HCT116 (cell line): ENCODE results near the gene NRCAM. TPM values are rescaled to one million over a fixed set of nuclear protein-coding genes. Genes with fewer than 3 reads are reported as not detected.

ENCODE experiments used
- ATAC-seq: fragments of 200-7000 bp; cut with Tn5 transposase; 2 replicates; pipeline ENCODE4 v1.9.1; 2020; ENCODE audit warnings: mild to moderate bottlenecking, moderate library complexity
- BruUV-seq: library from RNA; stranded (reverse); fragments of 400-500 nt; replicated peaks from 2 replicates; lab custom pipeline; 2021; lab: Mats Ljungman, UMichigan
- CTCF ChIA-PET: fragments of 300-600 bp; sonication (Branson Sonifier 250); formaldehyde crosslinking; loops from one replicate; lab custom pipeline; 2021; ENCODE audit warnings: antibody characterized with exemption; lab: Charles Lee
- POLR2A ChIA-PET: fragments of 300-600, 350-600 bp; sonication (Branson Sonifier 250); formaldehyde crosslinking; loops from one replicate; lab custom pipeline; 2021; ENCODE audit warnings: antibody characterized with exemption; lab: Charles Lee
- RAD21 ChIA-PET, 2 experiments: fragments of 300-600 bp; sonication (Branson Sonifier 250); formaldehyde crosslinking; loops; one replicate each; lab custom pipeline; 2023; ENCODE audit warnings: low total read pairs in 2 of 2; ENCODE audit not compliant: uncharacterized antibody in 2 of 2, unreplicated experiment in 2 of 2, low non-redundant PET in 1 of 2; lab: Charles Lee
- DNase-seq: peaks from one replicate; pipeline ENCODE4 v3.0.0-alpha.2; 2010; ENCODE audit warnings: low read depth, low spot score
- H2AFZ ChIP-seq: fragments of 200-600 bp; shearing (Covaris generic), sonication (generic); 2 replicates; pipeline ENCODE4 v1.6.1; 2017; ENCODE audit warnings: low read depth, mixed run types, mixed read lengths, antibody characterized with exemption, low read length; ENCODE audit not compliant: poor library complexity, severe bottlenecking
- H3K27ac ChIP-seq: 2 replicates; pipeline ENCODE4 v1.5.1; 2012; ENCODE audit warnings: low read depth, low read length
- H3K27me3 ChIP-seq: fragments of 200-600 bp; sonication (generic); 2 replicates; pipeline ENCODE4 v1.6.1; 2016; ENCODE audit warnings: mixed run types, low read length, mixed read lengths; ENCODE audit not compliant: insufficient read depth
- H3K36me3 ChIP-seq, 2 experiments: fragments of 200-500 bp in 1 of 2; fragments of 200-600 bp in 1 of 2; sonication (Bioruptor generic) in 1 of 2; sonication (generic) in 1 of 2; 2 replicates each; pipeline versions ENCODE4 v1.5.1 to v1.6.1; 2014 to 2016; ENCODE audit warnings: low read length in 2 of 2, inconsistent platforms in 1 of 2, mixed read lengths in 1 of 2, mixed run types in 1 of 2; ENCODE audit not compliant: insufficient read depth in 2 of 2, control insufficient read depth in 1 of 2
- H3K4me1 ChIP-seq, 2 experiments: fragments of 200-600 bp in 1 of 2; sonication (generic) in 1 of 2; 2 replicates each; pipeline versions ENCODE4 v1.5.1 to v1.6.1; 2012 to 2017; ENCODE audit warnings: low read length in 2 of 2, inconsistent platforms in 1 of 2, mild to moderate bottlenecking in 1 of 2, mixed read lengths in 1 of 2, mixed run types in 1 of 2, moderate library complexity in 1 of 2; ENCODE audit not compliant: insufficient read depth in 2 of 2, control insufficient read depth in 1 of 2
- H3K4me2 ChIP-seq: fragments of 200-600 bp; sonication (generic); 2 replicates; pipeline ENCODE4 v1.6.1; 2017; ENCODE audit warnings: mixed run types, low read length, mixed read lengths
- H3K4me3 ChIP-seq, 2 experiments: fragments of 200-600 bp in 1 of 2; sonication (generic) in 1 of 2; replicated peaks in 1 of 2; 2 replicates each; pipeline ENCODE4 v1.5.1; 2011 to 2016; ENCODE audit warnings: low read length in 2 of 2, control low read depth in 1 of 2, low read depth in 1 of 2, mild to moderate bottlenecking in 1 of 2, mixed read lengths in 1 of 2, mixed run types in 1 of 2
- H3K79me2 ChIP-seq: fragments of 200-600 bp; sonication (generic); 2 replicates; pipeline ENCODE4 v1.6.1; 2017; ENCODE audit warnings: mild to moderate bottlenecking, mixed run types, low read length, moderate library complexity, mixed read lengths; ENCODE audit not compliant: insufficient read depth
- H3K9ac ChIP-seq: fragments of 200-600 bp; sonication (generic); 2 replicates; pipeline ENCODE4 v1.6.1; 2016; ENCODE audit warnings: low read length, mixed read lengths
- H3K9me2 ChIP-seq: fragments of 200-600 bp; sonication (generic), shearing (Covaris generic); 2 replicates; pipeline ENCODE4 v1.6.1; 2017; ENCODE audit warnings: mixed run types, mild to moderate bottlenecking, moderate library complexity; ENCODE audit not compliant: insufficient read depth
- H3K9me3 ChIP-seq, 2 experiments: fragments of 200-500 bp in 1 of 2; fragments of 200-600 bp in 1 of 2; sonication (Bioruptor generic) in 1 of 2; sonication (generic) in 1 of 2; 2 replicates each; pipeline ENCODE4 v1.6.1; 2014 to 2017; ENCODE audit warnings: low read length in 2 of 2, mixed read lengths in 2 of 2, inconsistent platforms in 1 of 2, low read depth in 1 of 2, mild to moderate bottlenecking in 1 of 2, mixed run types in 1 of 2, moderate library complexity in 1 of 2; ENCODE audit not compliant: control insufficient read depth in 1 of 2, insufficient read depth in 1 of 2
- H4K20me1 ChIP-seq: fragments of 200-600 bp; sonication (generic), shearing (Covaris generic); 2 replicates; pipeline ENCODE4 v1.6.1; 2017; ENCODE audit warnings: mixed run types, mild to moderate bottlenecking, moderate library complexity; ENCODE audit not compliant: insufficient read depth
- CBX3 ChIP-seq: IDR thresholded peaks from 2 replicates; pipeline ENCODE4 v1.6.1; 2012; ENCODE audit warnings: low read depth
- CEBPB ChIP-seq: IDR thresholded peaks from 2 replicates; pipeline ENCODE4 v1.6.1; 2012; ENCODE audit warnings: low read depth
- CTCF ChIP-seq, 3 experiments: fragments of 200-600 bp in 1 of 3; sonication (generic) in 1 of 3; IDR thresholded peaks in 2 of 3; conservative IDR thresholded peaks in 1 of 3; 2 replicates each; pipeline ENCODE4 v1.5.1; 2012 to 2017; ENCODE audit warnings: low read depth in 2 of 3, low read length in 2 of 3, antibody characterized with exemption in 1 of 3, borderline replicate concordance in 1 of 3, control low read depth in 1 of 3, mild to moderate bottlenecking in 1 of 3, mixed read lengths in 1 of 3, mixed run types in 1 of 3, moderate library complexity in 1 of 3; ENCODE audit not compliant: insufficient read depth in 1 of 3
- EGR1 ChIP-seq: IDR thresholded peaks from 2 replicates; pipeline ENCODE4 v1.6.1; 2012; ENCODE audit warnings: low read depth
- ELF1 ChIP-seq: IDR thresholded peaks from 2 replicates; pipeline ENCODE4 v1.6.1; 2012; ENCODE audit warnings: low read depth, borderline replicate concordance
- FOSL1 ChIP-seq: IDR thresholded peaks from 2 replicates; pipeline ENCODE4 v1.6.1; 2012; ENCODE audit warnings: low read depth
- POLR2A ChIP-seq: IDR thresholded peaks from 2 replicates; pipeline ENCODE4 v1.7.0; 2011; ENCODE audit warnings: borderline replicate concordance; ENCODE audit not compliant: insufficient read depth, insufficient read length; ENCODE audit errors: extremely low read depth
- RAD21 ChIP-seq: IDR thresholded peaks from 2 replicates; pipeline ENCODE4 v1.6.1; 2012; ENCODE audit warnings: low read depth, mild to moderate bottlenecking
- SRF ChIP-seq: IDR thresholded peaks from 2 replicates; pipeline ENCODE4 v1.6.1; 2012; ENCODE audit warnings: low read depth
- ZFX ChIP-seq: fragments of 450-650 bp; IDR thresholded peaks from 2 replicates; pipeline ENCODE4 v1.6.1; 2017
- intact Hi-C: fragments of 100-400 bp; cut with micrococcal nuclease; formaldehyde crosslinking; loops from 2 replicates; pipeline ENCODE4 v1.10.0; 2022
- total RNA-seq: library from RNA; stranded (reverse); gene quantifications from one replicate; pipeline ENCODE4 v1.2.1, GENCODE V29; 2021; ENCODE audit not compliant: unreplicated experiment

Gene NRCAM
- total RNA-seq, 1 experiment from 2014 or later, result 0.15 TPM

GRCh38 chr7:108132551-108133265 lies 323.5 kb downstream of the NRCAM start:
- no peaks in the 10 kb centered on the region for H3K79me2 ChIP-seq
- no peak overlapping the region for H3K4me2 ChIP-seq
- no peak overlapping the region for H3K9ac ChIP-seq
- ChIA-PET POLR2A (no interaction called here), RAD21 (no interaction called here)
- no peak for TF ChIP-seq CEBPB
- TF ChIP-seq ELF1, result no peak
- no peak for TF ChIP-seq CBX3
- TF ChIP-seq CTCF (IDR thresholded peaks at IDR 0.05 in 2 of 3, conservative IDR thresholded peaks at IDR 0.05 in 1 of 3; ENCODE audit: borderline replicate concordance in 1 of 3, insufficient read depth in 1 of 3, low read depth in 2 of 3, low read length in 2 of 3), result no peak
- TF ChIP-seq RAD21, result no peak
- TF ChIP-seq SRF, result no peak
- TF ChIP-seq FOSL1, result no peak
- no peak for TF ChIP-seq EGR1
- TF ChIP-seq POLR2A, result no peak
- TF ChIP-seq ZFX, result no peak
- TF ChIP-seq, all 23 proteins: peak for 0
- Histone ChIP-seq H3K4me3 (no peak overlapping the region), H4K20me1 (no peaks in the 10 kb centered on the region), H3K4me1 (no peaks in the 10 kb centered on the region), H3K27ac (no peak overlapping the region), H3K9me2 (no peaks in the 10 kb centered on the region), H3K9me3 (no peaks in the 10 kb centered on the region), H3K27me3 (no peaks in the 10 kb centered on the region), H3K36me3 (no peaks in the 10 kb centered on the region), H2AFZ (no peak overlapping the region)
- ATAC-seq, result no peak
- intact Hi-C loops, result no loop called here
- CTCF ChIA-PET, result no interaction called here
- DNase-seq, result no peak
- BruUV-seq, result no TSS peak
